GM19238 (cell line): ENCODE measurements around the gene ARHGDIG.

Source experiments
- DNase-seq: peaks from one replicate; pipeline ENCODE4 v3.0.0; 2011; ENCODE audit warnings: low spot score; ENCODE audit not compliant: insufficient read length

Gene ARHGDIG

GRCh38 chr16:296806-297510 is 16.6 kb downstream of the ARHGDIG start:
- no peak for DNase-seq

DNA sequence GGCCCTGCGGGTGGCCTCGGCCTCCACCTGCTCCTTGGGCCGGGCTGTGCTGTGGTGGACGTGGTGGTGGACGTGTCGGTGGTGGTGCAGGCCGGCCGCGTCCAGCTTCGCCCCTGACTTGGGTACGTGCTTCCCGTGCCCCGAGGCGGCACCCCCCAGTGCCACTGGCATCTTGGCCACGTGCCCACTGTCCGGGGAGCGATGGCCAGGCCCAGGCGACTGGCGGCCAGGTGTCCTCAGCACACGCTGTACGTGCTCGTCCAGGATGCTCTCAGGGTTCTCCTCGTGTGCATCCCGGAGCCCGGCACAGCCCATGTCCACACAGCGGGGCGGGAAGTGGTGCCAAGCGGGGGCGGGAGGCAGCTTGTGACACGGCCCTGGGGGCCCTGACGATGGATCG is 17.4 kb downstream of the ARHGDIG start:
- no peak for DNase-seq

DNA sequence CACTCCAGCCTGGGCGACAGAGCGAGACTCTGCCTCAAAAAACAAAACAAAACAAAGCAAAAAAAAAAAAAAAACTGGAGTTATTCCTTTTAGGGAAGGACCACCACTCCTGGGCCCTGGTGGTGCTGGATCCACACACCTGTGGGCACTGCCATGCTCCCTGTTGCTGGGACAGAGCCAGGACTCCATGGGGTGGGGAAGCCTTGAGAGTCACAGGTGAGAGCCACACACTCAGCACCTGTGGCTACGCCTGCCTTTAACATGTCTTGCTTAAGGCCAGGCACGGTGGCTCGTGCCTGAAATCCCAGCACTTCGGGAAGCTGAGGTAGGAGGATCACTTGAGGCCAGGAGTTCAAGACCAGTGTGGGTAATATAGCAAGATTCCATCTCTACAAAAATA is 20.8 kb downstream of the ARHGDIG start:
- DNase-seq = no peak

DNA sequence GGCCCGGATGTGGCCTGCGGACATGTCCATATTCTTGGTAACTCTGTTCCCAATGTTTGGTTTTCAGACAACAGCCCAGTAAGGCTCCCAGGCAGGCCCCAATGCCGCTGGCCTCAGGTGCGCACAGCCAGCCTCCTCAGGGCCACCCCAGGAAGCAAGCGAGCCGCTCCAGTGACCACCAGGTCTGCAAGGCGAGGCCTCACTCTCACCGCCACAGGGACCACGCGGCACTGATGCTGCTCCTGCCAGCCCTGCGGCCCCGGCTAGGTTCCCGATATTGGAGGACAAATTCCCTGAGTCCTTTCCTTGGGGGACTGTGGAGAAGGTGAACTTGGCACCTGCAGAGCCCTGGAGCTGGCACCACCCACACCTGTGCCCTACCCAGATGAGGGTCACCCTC is 21.6 kb downstream of the ARHGDIG start:
- no peak for DNase-seq

GRCh38 chr16:303760-304505 is 23.5 kb downstream of the ARHGDIG start:
- no peak for DNase-seq

- no peak for DNase-seq
These were observed 25.7 kb downstream of the ARHGDIG start for GRCh38 chr16:305916-306626.

GRCh38 chr16:306911-307370 is 26.6 kb downstream of the ARHGDIG start:
- no peak for DNase-seq

DNA sequence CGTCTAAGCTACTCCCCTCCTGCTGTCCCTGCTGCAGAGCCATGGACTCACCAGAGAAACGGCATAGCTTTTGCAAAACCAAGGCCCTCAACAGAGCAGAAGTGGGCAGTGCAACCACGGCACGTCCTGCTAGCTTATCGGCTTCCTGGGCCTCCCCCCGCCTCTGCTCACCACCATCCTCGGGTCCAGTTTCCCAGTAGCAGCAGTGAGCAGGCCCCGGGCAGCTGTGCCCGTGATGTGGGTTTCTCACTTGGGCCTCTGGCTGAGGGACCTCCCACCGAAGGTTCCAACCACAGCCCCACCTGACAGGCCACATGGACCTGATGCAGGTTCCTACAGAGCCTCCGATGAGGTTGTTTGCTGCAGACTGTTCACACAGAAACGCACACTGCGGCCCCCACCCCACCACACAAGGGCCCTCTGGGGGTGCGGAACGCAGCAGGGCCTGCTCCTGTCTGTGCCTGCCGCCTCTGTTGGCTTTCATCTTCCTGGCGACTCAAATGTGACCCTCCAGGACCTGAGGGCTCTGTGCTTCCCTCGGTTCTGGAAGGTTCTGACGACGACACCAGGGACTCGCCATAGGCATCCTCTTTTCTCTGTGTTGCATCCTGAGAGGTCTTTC is 27.4 kb downstream of the ARHGDIG start:
- no peak for DNase-seq

DNA sequence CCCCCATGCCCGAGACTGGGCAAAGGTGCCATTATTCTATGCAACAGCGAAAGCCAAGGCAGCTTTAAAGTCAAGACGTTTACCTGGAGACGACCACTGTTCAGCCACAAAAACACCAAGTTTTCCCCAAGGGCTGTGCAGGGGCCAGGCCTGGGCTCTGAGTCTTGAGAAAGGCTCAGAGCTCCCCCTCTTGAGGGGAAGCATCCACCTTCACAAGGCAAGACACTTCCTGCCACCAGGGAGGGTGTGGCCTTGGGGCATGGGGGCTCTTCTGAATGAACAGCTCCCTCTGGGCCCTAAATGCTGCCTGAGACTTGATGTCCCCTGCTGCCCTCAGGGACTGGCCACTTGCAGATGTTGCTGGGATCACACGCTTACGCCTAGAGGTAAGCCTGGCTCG is 29.1 kb downstream of the ARHGDIG start:
- DNase-seq = no peak

- no peak for DNase-seq
These were observed 31.3 kb downstream of the ARHGDIG start for GRCh38 chr16:311725-312124.

DNA sequence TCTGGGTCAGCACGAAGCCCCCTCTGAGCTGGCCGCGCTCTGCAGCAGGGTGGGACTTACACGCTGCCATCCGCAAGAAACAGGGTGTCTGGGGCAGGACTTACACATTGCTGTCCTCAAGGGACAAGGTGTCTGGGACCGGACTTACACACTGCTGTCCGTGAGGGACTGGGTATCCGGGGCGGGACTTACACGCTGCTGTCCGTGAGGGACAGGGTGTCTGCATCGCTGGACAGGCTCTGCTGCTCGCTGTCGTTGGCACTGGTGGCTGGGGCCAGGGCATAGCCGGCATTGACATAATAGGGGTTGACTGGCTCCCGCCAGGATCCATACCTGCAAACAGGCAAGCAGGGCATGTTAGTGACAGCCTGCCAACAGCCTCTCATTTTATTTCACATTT is 34.0 kb downstream of the ARHGDIG start:
- DNase-seq = no peak

DNA sequence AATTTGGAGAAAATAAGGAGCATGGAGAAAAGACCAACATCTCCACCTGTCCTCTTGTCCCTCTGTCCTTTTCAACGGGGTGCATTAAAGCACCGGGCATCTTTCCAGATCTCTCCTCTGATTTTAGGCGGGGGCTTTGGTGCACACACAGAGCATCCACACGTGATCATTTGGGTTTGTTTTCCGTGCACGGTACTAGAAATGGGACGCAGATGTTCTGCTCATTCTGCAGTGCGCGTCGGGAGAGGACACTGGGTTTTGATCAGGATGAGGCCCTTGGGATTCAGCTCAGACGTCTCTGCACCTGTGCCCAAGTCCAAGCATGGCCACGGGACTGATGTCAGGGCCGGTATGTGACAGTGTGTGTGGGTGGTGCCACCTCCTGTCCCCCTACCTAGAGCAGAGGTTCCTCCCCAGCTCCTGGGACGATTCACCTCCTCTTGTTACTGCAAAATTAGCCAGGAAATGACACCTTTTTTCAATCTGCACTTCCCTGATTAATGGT is 34.5 kb downstream of the ARHGDIG start:
- no peak for DNase-seq

DNA sequence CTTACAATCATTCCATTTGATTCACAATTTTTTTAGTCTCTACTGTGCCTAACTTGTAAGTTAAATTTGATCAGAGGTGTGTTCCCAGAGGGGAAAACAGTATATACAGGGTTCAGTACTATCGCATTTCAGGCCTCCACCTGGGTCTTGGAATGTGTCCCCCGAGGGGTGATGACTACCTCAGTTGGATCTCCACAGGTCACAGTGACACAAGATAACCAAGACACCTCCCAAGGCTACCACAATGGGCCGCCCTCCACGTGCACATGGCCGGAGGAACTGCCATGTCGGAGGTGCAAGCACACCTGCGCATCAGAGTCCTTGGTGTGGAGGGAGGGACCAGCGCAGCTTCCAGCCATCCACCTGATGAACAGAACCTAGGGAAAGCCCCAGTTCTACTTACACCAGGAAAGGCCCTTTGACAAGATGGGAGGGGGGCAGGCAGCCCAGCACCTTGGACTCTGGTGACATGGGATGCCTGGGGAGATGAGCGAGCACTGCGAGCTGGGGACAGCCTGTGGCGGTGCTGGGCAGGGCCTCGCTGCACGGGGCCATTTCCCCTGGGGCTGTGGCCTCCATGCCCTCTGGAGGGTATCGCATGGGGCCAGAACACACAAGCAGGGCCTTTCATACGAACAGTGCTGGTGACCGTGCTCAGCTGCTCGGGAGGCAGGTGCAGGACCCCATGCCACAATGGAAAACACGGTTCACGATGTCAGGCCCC is 36.5 kb downstream of the ARHGDIG start:
- DNase-seq = no peak

- DNase-seq = no peak
These were observed 37.2 kb downstream of the ARHGDIG start for GRCh38 chr16:317583-317982.

- no peak for DNase-seq
These were observed 38.2 kb downstream of the ARHGDIG start for GRCh38 chr16:318628-319027.

- no peak for DNase-seq
These were observed 39.8 kb downstream of the ARHGDIG start for GRCh38 chr16:320206-320605.

DNA sequence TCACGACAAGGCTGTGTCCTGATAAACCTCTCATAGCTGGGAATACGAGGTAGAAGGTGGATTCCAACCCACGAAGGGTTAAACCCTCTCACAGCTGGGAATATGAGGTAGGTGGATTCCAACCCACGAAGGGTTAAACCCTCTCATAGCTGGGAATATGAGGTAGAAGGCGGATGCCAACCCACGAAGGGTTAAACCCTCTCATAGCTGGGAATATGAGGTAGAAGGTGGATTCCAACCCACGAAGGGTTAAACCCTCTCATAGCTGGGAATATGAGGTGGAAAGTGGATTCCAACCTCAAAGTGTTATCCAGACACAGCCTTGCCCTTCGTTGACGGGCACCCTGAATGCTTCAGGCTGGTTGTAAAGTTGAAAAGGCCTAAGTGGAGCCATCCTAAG is 41.1 kb downstream of the ARHGDIG start:
- no peak for DNase-seq

- no peak for DNase-seq
These were observed 42.2 kb downstream of the ARHGDIG start for GRCh38 chr16:322476-323143.

DNA sequence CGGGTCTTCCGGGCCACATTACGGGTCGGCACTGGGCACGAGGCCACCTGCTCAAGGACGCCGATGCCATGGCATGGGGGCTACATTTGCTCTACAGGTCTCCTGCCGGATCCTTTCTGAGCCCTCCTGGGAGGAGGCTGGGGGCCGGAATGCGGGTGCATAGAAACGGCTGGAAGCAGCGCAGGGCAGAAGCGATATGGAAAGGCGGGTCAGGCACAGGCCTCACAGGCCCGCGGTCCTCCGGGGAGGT is 43.7 kb downstream of the ARHGDIG start:
- no peak for DNase-seq

- DNase-seq = peak; percentile 64
These were observed 44.3 kb downstream of the ARHGDIG start for GRCh38 chr16:324451-325334.
